GM12878 (cell line): ENCODE results near the gene GABBR1. TPM values are rescaled to one million over a fixed set of nuclear protein-coding genes. Genes with fewer than 3 reads are reported as not detected.

ENCODE experiments used
- CHD4 ChIP-seq: fragments of 200-600 bp; sonication (generic); IDR thresholded peaks from 2 replicates; pipeline ENCODE4 v1.6.1; 2016; ENCODE audit warnings: mild to moderate bottlenecking
- CREM ChIP-seq: IDR thresholded peaks from 2 replicates; pipeline ENCODE4 v1.6.1; 2014; ENCODE audit warnings: antibody characterized with exemption, low read depth
- ETV6 ChIP-seq, 2 experiments: fragments of 450-650 bp in 1 of 2; IDR thresholded peaks in 1 of 2; conservative IDR thresholded peaks in 1 of 2; 2 replicates each; pipeline ENCODE4 v1.6.1; 2014; ENCODE audit warnings: antibody characterized with exemption in 1 of 2, borderline replicate concordance in 1 of 2, low read depth in 1 of 2, mild to moderate bottlenecking in 1 of 2, moderate library complexity in 1 of 2
- EZH2 ChIP-seq: IDR thresholded peaks from 2 replicates; pipeline ENCODE4 v1.6.1; 2012; ENCODE audit warnings: low read depth, mild to moderate bottlenecking, control low read depth, inconsistent platforms, low read length, borderline replicate concordance; ENCODE audit not compliant: control insufficient read depth
- FOS ChIP-seq: IDR thresholded peaks from 3 replicates; pipeline ENCODE4 v1.6.1; 2011; ENCODE audit warnings: borderline replicate concordance; ENCODE audit not compliant: insufficient read length; ENCODE audit errors: extremely low read depth
- NFXL1 ChIP-seq: fragments of 450-650 bp; IDR thresholded peaks from 2 replicates; pipeline ENCODE4 v1.6.1; 2017; ENCODE audit warnings: antibody characterized with exemption, mild to moderate bottlenecking, borderline replicate concordance
- NR2C2 ChIP-seq: IDR thresholded peaks from 2 replicates; pipeline ENCODE4 v1.6.1; 2011; ENCODE audit warnings: borderline replicate concordance, low read depth; ENCODE audit not compliant: control insufficient read depth, insufficient read length
- RAD21 ChIP-seq: IDR thresholded peaks from 2 replicates; pipeline ENCODE4 v1.6.1; 2011; ENCODE audit warnings: mild to moderate bottlenecking, low read depth, low read length, moderate library complexity; ENCODE audit not compliant: insufficient read depth
- SMC3 ChIP-seq: IDR thresholded peaks from 2 replicates; pipeline ENCODE4 v1.6.1; 2011; ENCODE audit warnings: low read length, improper control_type of control experiment, borderline replicate concordance
- TCF12 ChIP-seq: IDR thresholded peaks from 2 replicates; pipeline ENCODE4 v1.6.1; 2011; ENCODE audit warnings: low read depth, mild to moderate bottlenecking, low read length
- ZNF384 ChIP-seq: IDR thresholded peaks from 2 replicates; pipeline ENCODE4 v1.6.1; 2012; ENCODE audit warnings: low read depth, mild to moderate bottlenecking, low read length, improper control_type of control experiment, borderline replicate concordance
- ZSCAN29 ChIP-seq: fragments of 450-650 bp; IDR thresholded peaks from 2 replicates; pipeline ENCODE4 v1.6.1; 2017; ENCODE audit warnings: mild to moderate bottlenecking, moderate library complexity
- polyA plus RNA-seq, 11 experiments: library from polyadenylated mRNA; depleted of rRNA in 4 of 11; unstranded in 6 of 11; stranded (reverse) in 5 of 11; fragments of >200 nt; fragmentation: Nextera tagmentation in 4 of 11; fragmentation: Illumina TruSeq in 1 of 11; extraction: Ambion mirVana in 4 of 11; extraction: Trizol in 1 of 11; gene quantifications; 1 replicate in 1 of 11; 2 replicates in 10 of 11; pipeline versions ENCODE4 v1.2.1 to v1.2.3, GENCODE V29; 2011 to 2016; ENCODE audit warnings: inconsistent platforms in 2 of 11, missing spikeins in 2 of 11, low read depth in 1 of 11
- total RNA-seq, 4 experiments: library from RNA; depleted of rRNA in 3 of 4; stranded (reverse); fragments of >200 nt in 3 of 4; fragmentation: Illumina TruSeq in 1 of 4; extraction: Trizol in 1 of 4; gene quantifications; 2 replicates each; pipeline versions ENCODE4 v1.2.1 to v1.2.3, GENCODE V29; 2013 to 2021
- TF ChIP-seq, protein P1 (sequence below): fragments of 450-650 bp; IDR thresholded peaks from 2 replicates; pipeline ENCODE4 v1.6.1; 2018; ENCODE audit warnings: borderline replicate concordance, mild to moderate bottlenecking; ENCODE audit not compliant: partially characterized antibody
- TF ChIP-seq, protein P2 (sequence below): fragments of 450-650 bp; IDR thresholded peaks from 2 replicates; pipeline ENCODE4 v1.6.1; 2018; ENCODE audit warnings: mild to moderate bottlenecking, low read depth, moderate library complexity; ENCODE audit not compliant: partially characterized antibody
- TF ChIP-seq, protein P3 (sequence below): fragments of 450-650 bp; formaldehyde crosslinking; IDR thresholded peaks from 2 replicates; pipeline ENCODE4 v1.4.0; 2020; ENCODE audit warnings: mild to moderate bottlenecking, moderate library complexity

GABBR1 gene
- total and polyA plus RNA-seq, 10 of the 15 experiments (the other 5 are each of a cell fraction or from before 2014, with no cell fraction given) = 0.11 to 5.2 (median 1.0) TPM

DNA sequence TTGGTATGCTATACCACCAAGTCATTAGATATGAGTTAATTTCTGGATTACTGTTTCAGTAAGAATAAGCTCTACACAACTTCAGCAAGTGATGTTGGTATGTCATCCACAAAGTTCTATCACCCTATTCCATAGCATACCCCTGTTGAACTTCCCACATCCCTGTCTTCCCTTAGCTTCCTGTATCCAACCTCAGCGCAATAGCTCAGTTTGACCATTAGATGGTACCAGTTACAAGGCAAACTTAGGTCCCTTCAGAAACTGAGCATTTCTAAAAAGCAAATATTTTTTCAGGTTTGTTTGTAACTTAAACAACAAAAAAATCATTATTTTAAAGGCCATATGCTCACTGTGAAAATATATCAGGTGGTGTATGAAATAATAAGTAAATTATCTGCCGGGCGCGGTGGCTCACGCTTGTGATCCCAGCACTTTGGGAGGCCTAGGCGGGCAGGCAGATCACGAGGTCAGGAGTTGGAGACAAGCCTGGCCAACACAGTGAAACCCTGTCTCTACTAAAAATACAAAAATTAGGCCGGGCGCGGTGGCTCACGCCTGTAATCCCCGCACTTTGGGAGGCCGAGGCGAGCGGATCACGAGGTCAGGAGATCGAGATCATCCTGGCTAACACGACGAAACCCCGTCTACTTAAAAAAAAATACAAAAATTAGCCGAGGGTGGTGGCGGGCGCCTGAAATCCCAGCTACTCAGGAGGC is 15.1 kb upstream of the GABBR1 start (continued):
- TF ChIP-seq RAD21 (peak; percentile 76), NR2C2 (no peak), ZNF384 (no peak), EZH2 (no peak), ETV6 (conservative IDR thresholded peaks at IDR 0.05 in 1 of 2, IDR thresholded peaks at IDR 0.05 in 1 of 2; ENCODE audit: borderline replicate concordance in 1 of 2, low read depth in 1 of 2) (no peak), ZSCAN29 (no peak), NFXL1 (no peak), CHD4 (no peak), TCF12 (no peak), SMC3 (peak; percentile 40; the same call in 1 of the 2 replicates), FOS (no peak), CREM (no peak)
- TF ChIP-seq, protein P1, sequence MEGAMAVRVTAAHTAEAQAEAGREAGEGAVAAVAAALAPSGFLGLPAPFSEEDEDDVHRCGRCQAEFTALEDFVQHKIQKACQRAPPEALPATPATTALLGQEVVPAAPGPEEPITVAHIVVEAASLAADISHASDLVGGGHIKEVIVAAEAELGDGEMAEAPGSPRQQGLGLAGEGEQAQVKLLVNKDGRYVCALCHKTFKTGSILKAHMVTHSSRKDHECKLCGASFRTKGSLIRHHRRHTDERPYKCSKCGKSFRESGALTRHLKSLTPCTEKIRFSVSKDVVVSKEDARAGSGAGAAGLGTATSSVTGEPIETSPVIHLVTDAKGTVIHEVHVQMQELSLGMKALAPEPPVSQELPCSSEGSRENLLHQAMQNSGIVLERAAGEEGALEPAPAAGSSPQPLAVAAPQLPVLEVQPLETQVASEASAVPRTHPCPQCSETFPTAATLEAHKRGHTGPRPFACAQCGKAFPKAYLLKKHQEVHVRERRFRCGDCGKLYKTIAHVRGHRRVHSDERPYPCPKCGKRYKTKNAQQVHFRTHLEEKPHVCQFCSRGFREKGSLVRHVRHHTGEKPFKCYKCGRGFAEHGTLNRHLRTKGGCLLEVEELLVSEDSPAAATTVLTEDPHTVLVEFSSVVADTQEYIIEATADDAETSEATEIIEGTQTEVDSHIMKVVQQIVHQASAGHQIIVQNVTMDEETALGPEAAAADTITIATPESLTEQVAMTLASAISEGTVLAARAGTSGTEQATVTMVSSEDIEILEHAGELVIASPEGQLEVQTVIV = no peak
- TF ChIP-seq, protein P2, sequence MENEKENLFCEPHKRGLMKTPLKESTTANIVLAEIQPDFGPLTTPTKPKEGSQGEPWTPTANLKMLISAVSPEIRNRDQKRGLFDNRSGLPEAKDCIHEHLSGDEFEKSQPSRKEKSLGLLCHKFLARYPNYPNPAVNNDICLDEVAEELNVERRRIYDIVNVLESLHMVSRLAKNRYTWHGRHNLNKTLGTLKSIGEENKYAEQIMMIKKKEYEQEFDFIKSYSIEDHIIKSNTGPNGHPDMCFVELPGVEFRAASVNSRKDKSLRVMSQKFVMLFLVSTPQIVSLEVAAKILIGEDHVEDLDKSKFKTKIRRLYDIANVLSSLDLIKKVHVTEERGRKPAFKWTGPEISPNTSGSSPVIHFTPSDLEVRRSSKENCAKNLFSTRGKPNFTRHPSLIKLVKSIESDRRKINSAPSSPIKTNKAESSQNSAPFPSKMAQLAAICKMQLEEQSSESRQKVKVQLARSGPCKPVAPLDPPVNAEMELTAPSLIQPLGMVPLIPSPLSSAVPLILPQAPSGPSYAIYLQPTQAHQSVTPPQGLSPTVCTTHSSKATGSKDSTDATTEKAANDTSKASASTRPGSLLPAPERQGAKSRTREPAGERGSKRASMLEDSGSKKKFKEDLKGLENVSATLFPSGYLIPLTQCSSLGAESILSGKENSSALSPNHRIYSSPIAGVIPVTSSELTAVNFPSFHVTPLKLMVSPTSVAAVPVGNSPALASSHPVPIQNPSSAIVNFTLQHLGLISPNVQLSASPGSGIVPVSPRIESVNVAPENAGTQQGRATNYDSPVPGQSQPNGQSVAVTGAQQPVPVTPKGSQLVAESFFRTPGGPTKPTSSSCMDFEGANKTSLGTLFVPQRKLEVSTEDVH = no peak
- TF ChIP-seq, protein P3, sequence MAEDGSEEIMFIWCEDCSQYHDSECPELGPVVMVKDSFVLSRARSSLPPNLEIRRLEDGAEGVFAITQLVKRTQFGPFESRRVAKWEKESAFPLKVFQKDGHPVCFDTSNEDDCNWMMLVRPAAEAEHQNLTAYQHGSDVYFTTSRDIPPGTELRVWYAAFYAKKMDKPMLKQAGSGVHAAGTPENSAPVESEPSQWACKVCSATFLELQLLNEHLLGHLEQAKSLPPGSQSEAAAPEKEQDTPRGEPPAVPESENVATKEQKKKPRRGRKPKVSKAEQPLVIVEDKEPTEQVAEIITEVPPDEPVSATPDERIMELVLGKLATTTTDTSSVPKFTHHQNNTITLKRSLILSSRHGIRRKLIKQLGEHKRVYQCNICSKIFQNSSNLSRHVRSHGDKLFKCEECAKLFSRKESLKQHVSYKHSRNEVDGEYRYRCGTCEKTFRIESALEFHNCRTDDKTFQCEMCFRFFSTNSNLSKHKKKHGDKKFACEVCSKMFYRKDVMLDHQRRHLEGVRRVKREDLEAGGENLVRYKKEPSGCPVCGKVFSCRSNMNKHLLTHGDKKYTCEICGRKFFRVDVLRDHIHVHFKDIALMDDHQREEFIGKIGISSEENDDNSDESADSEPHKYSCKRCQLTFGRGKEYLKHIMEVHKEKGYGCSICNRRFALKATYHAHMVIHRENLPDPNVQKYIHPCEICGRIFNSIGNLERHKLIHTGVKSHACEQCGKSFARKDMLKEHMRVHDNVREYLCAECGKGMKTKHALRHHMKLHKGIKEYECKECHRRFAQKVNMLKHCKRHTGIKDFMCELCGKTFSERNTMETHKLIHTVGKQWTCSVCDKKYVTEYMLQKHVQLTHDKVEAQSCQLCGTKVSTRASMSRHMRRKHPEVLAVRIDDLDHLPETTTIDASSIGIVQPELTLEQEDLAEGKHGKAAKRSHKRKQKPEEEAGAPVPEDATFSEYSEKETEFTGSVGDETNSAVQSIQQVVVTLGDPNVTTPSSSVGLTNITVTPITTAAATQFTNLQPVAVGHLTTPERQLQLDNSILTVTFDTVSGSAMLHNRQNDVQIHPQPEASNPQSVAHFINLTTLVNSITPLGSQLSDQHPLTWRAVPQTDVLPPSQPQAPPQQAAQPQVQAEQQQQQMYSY (CRISPR knock-in tag) = no peak
